NCI-H524 treated with DMSO at 0.1 percent for 48 hours (cell line): ENCODE results near the gene PRKAR2B.

Experiments used
- DNase-seq: peaks from one replicate; lab custom pipeline; 2025; lab: John Stamatoyannopoulos, UW

Gene PRKAR2B

GRCh38 chr7:107185716-107186115 is 141.2 kb downstream of the PRKAR2B start:
- no peak for DNase-seq

GRCh38 chr7:107186240-107186639 is 141.7 kb downstream of the PRKAR2B start:
- no peak for DNase-seq

- DNase-seq: no peak
Measured at GRCh38 chr7:107187774-107188173, 143.3 kb downstream of the PRKAR2B start.

GRCh38 chr7:107190090-107190489 is 145.6 kb downstream of the PRKAR2B start:
- no peak for DNase-seq

- DNase-seq: no peak
Measured at GRCh38 chr7:107194052-107194451, 149.5 kb downstream of the PRKAR2B start.

- DNase-seq: no peak
Measured at GRCh38 chr7:107196834-107197610, 152.5 kb downstream of the PRKAR2B start.

GRCh38 chr7:107201795-107202450 is 157.4 kb downstream of the PRKAR2B start:
- DNase-seq: peak; percentile 7

- no peak for DNase-seq
Measured at GRCh38 chr7:107203607-107204006, 159.1 kb downstream of the PRKAR2B start.

- DNase-seq: no peak
Measured at GRCh38 chr7:107206136-107206535, 161.6 kb downstream of the PRKAR2B start.

GRCh38 chr7:107206706-107207105 is 162.2 kb downstream of the PRKAR2B start:
- DNase-seq: no peak

- no peak for DNase-seq
Measured at GRCh38 chr7:107207459-107207858, 163.0 kb downstream of the PRKAR2B start.

- DNase-seq: no peak
Measured at GRCh38 chr7:107208024-107208521, 163.6 kb downstream of the PRKAR2B start.

- DNase-seq: no peak
Measured at GRCh38 chr7:107208563-107208962, 164.1 kb downstream of the PRKAR2B start.

- no peak for DNase-seq
Measured at GRCh38 chr7:107209565-107209964, 165.1 kb downstream of the PRKAR2B start.

- DNase-seq: no peak
Measured at GRCh38 chr7:107210400-107210799, 165.9 kb downstream of the PRKAR2B start.
